Measurements from ENCODE around the gene PRKG1. TPM values are rescaled to one million over a fixed set of nuclear protein-coding genes. Genes with fewer than 3 reads are reported as not detected.

The PRKG1 gene
- total and polyA plus RNA-seq, 2 of the 4 experiments (the other 2 are of a cell fraction), result 3.5 to 18.3 TPM

- Histone ChIP-seq H3K79me1 (ENCODE audit: low read depth in 1 of 2, low read length in 2 of 2) (peaks cover 21 to 59% of the 10 kb centered on the region in 2 experiments), H4K20me1 (ENCODE audit: insufficient read depth, low read length) (no peaks in the 10 kb centered on the region; the same call in 1 of the 2 replicates), H3K27ac (ENCODE audit: insufficient read depth, low read length) (peak overlapping the region; percentile 63), H2AK5ac (ENCODE audit: low read depth, low read length) (peak overlapping the region; percentile 67), H3K4ac (ENCODE audit: low read depth, low read length) (peak overlapping the region; percentile 71), H3K23ac (ENCODE audit: low read depth, low read length) (peak overlapping the region; percentile 88), H4K5ac (ENCODE audit: low read depth, low read length) (peak overlapping the region; percentile 69), H2AK9ac (replicated peaks; ENCODE audit: low read depth, low read length, poor library complexity) (no peak overlapping the region), H2BK120ac (ENCODE audit: low read depth, low read length) (peak overlapping the region; percentile 92), H2BK20ac (ENCODE audit: low read depth, low read length) (peak overlapping the region; percentile 96), H3K36me3 (ENCODE audit: control insufficient read depth, insufficient read depth, low read length) (no peaks in the 10 kb centered on the region), H3K56ac (ENCODE audit: extremely low read depth, insufficient read depth, low read length) (peak overlapping the region; percentile 79), H3K18ac (ENCODE audit: low read depth, low read length) (peak overlapping the region; percentile 90), H3K4me3 (ENCODE audit: insufficient read depth, low read depth, low read length) (no peak overlapping the region), H3K9me3 (ENCODE audit: control insufficient read depth, insufficient read depth, low read length) (no peaks in the 10 kb centered on the region), H2BK5ac (ENCODE audit: low read depth, low read length, poor library complexity, severe bottlenecking) (peak overlapping the region; percentile 17), H3K27me3 (ENCODE audit: control insufficient read depth, insufficient read depth, low read length) (no peaks in the 10 kb centered on the region), H2BK15ac (ENCODE audit: low read depth, low read length) (peak overlapping the region; percentile 94; the same call in 1 of the 3 replicates), H3K4me1 (ENCODE audit: control insufficient read depth, insufficient read depth, low read length) (peaks cover 7% of the 10 kb centered on the region), H4K8ac (ENCODE audit: low read depth in 2 of 2, low read length in 2 of 2) (peak overlapping the region; percentile 83 to 91), H3K14ac (replicated peaks; ENCODE audit: low read depth, low read length) (peak overlapping the region; percentile 88), H3K9ac (ENCODE audit: low read depth, low read length) (peak overlapping the region; percentile 60), H3K9me1 (ENCODE audit: insufficient read depth, low read length) (peaks cover 7% of the 10 kb centered on the region), H2AFZ (replicated peaks; ENCODE audit: low read length, poor library complexity) (peak overlapping the region; percentile 78), H4K91ac (ENCODE audit: insufficient read depth, low read depth, low read length) (peak overlapping the region; percentile 77), H3K4me2 (ENCODE audit: low read depth, low read length) (peak overlapping the region; percentile 57)
- ATAC-seq (ENCODE audit: low read depth) (peak; percentile 84), DNase-seq (peak; percentile 52)
- in situ Hi-C loops (cut with MboI; ENCODE audit: low sequenced_read_pairs), result no loop called here
- TF ChIP-seq MXI1 (IDR thresholded peaks at IDR 0.05; ENCODE audit: borderline replicate concordance, low read depth, low read length) (no peak), MAFK (IDR thresholded peaks at IDR 0.05; ENCODE audit: low read depth, low read length) (no peak), NFE2L2 (IDR thresholded peaks at IDR 0.05; ENCODE audit: low read depth, low read length) (no peak), ELK1 (IDR thresholded peaks at IDR 0.05; ENCODE audit: borderline replicate concordance, low read depth, low read length) (no peak), SMC3 (IDR thresholded peaks at IDR 0.05; ENCODE audit: low read depth, low read length) (no peak), MAZ (IDR thresholded peaks at IDR 0.05; ENCODE audit: borderline replicate concordance, low read depth, low read length) (no peak), CEBPB (IDR thresholded peaks at IDR 0.05; ENCODE audit: low read depth, low read length) (no peak), RFX5 (IDR thresholded peaks at IDR 0.05; ENCODE audit: low read depth, low read length) (no peak)
- TF ChIP-seq, protein P1, sequence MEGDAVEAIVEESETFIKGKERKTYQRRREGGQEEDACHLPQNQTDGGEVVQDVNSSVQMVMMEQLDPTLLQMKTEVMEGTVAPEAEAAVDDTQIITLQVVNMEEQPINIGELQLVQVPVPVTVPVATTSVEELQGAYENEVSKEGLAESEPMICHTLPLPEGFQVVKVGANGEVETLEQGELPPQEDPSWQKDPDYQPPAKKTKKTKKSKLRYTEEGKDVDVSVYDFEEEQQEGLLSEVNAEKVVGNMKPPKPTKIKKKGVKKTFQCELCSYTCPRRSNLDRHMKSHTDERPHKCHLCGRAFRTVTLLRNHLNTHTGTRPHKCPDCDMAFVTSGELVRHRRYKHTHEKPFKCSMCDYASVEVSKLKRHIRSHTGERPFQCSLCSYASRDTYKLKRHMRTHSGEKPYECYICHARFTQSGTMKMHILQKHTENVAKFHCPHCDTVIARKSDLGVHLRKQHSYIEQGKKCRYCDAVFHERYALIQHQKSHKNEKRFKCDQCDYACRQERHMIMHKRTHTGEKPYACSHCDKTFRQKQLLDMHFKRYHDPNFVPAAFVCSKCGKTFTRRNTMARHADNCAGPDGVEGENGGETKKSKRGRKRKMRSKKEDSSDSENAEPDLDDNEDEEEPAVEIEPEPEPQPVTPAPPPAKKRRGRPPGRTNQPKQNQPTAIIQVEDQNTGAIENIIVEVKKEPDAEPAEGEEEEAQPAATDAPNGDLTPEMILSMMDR (conservative IDR thresholded peaks at IDR 0.05; ENCODE audit: low read depth, low read length), result no peak
- ChIA-PET POLR2A (ENCODE audit: unreplicated experiment) (interaction anchor here (0.6 kb wide), 1 partner anchor 31 kb away, joined by 5 read pairs; no protein-coding TSS in a partner anchor), CTCF (interaction anchor here (0.6 to 1.4 kb wide), 4 partner anchors 9 to 90 kb away, joined by 3 to 5 read pairs (median 4); partner anchors contain the start of gene PRKG1)
- no CpG with 5 or more reads among the region's 6 CpGs for WGBS, 2 experiments (ENCODE audit: extremely low coverage in 2 of 2, insufficient read length in 1 of 2)
- no TSS peak for BruUV-seq (replicated peaks)
- dilution Hi-C loops (cut with HindIII; ENCODE audit: low sequenced_read_pairs, unreplicated experiment), result no loop called here
- intact Hi-C loops (cut with micrococcal nuclease), result no loop called here
Measured at GRCh38 chr10:51083356-51083853, 9.1 kb downstream of the PRKG1 start.
